Mesendoderm (in vitro differentiated cells): ENCODE results near the gene KCNQ1. TPM values are rescaled to one million over a fixed set of nuclear protein-coding genes. Genes with fewer than 3 reads are reported as not detected.
A peak's percentile ranks its signal among the peaks of the same experiment; 100 is the strongest.

ENCODE experiments used
- DNase-seq: peaks from one replicate; pipeline ENCODE4 v3.0.0; 2013
- H2AK5ac ChIP-seq: 2 replicates; pipeline ENCODE4 v1.6.1; 2013; ENCODE audit warnings: low read length, inconsistent platforms
- H2BK120ac ChIP-seq: 2 replicates; pipeline ENCODE4 v1.6.1; 2013; ENCODE audit warnings: low read depth, mild to moderate bottlenecking, low read length, moderate library complexity, mixed read lengths
- H2BK15ac ChIP-seq: replicated peaks from 2 replicates; pipeline ENCODE4 v1.6.1; 2013; ENCODE audit warnings: low read depth, mild to moderate bottlenecking, moderate library complexity
- H2BK5ac ChIP-seq: 2 replicates; pipeline ENCODE4 v1.6.1; 2013; ENCODE audit warnings: low read length, inconsistent platforms
- H3K18ac ChIP-seq: 2 replicates; pipeline ENCODE4 v1.6.1; 2013; ENCODE audit warnings: mild to moderate bottlenecking, low read length, mixed read lengths
- H3K23ac ChIP-seq: one replicate; pipeline ENCODE4 v1.6.1; 2013; ENCODE audit warnings: low read length
- H3K27ac ChIP-seq: 2 replicates; pipeline ENCODE4 v1.5.1; 2013; ENCODE audit warnings: low read depth, mild to moderate bottlenecking, inconsistent platforms, low read length, moderate library complexity
- H3K27me3 ChIP-seq: 2 replicates; pipeline ENCODE4 v1.6.1; 2013; ENCODE audit warnings: low read length, control low read depth, mild to moderate bottlenecking, inconsistent platforms; ENCODE audit not compliant: insufficient read depth, poor library complexity
- H3K36me3 ChIP-seq: 2 replicates; pipeline ENCODE4 v1.6.1; 2013; ENCODE audit warnings: low read length, inconsistent platforms; ENCODE audit not compliant: control insufficient read depth, insufficient read depth
- H3K4ac ChIP-seq: one replicate; pipeline ENCODE4 v1.6.1; 2013; ENCODE audit warnings: low read depth, mild to moderate bottlenecking, low read length, moderate library complexity
- H3K4me1 ChIP-seq: 2 replicates; pipeline ENCODE4 v1.6.1; 2013; ENCODE audit warnings: low read depth, low read length, inconsistent platforms; ENCODE audit not compliant: control insufficient read depth
- H3K4me2 ChIP-seq: 2 replicates; pipeline ENCODE4 v1.6.1; 2013; ENCODE audit warnings: low read length
- H3K4me3 ChIP-seq: 2 replicates; pipeline ENCODE4 v1.5.1; 2013; ENCODE audit warnings: mild to moderate bottlenecking, low read length
- H3K56ac ChIP-seq: one replicate; pipeline ENCODE4 v1.6.1; 2013; ENCODE audit warnings: low read length
- H3K79me1 ChIP-seq: 2 replicates; pipeline ENCODE4 v1.6.1; 2013; ENCODE audit warnings: low read length, inconsistent platforms
- H3K79me2 ChIP-seq: 2 replicates; pipeline ENCODE4 v1.6.1; 2013; ENCODE audit warnings: mild to moderate bottlenecking, low read length; ENCODE audit not compliant: control insufficient read depth, insufficient read depth
- H3K9ac ChIP-seq: 2 replicates; pipeline ENCODE4 v1.6.1; 2013; ENCODE audit warnings: low read length, inconsistent platforms
- H4K5ac ChIP-seq: one replicate; pipeline ENCODE4 v1.6.1; 2013; ENCODE audit warnings: low read length
- H4K8ac ChIP-seq: one replicate; pipeline ENCODE4 v1.6.1; 2013; ENCODE audit warnings: low read depth, mild to moderate bottlenecking, control low read depth, low read length, moderate library complexity
- WGBS: extraction: QIAGEN DNeasy Blood & Tissue Kit; methylation state at CpG from one replicate; pipeline ENCODE4 v1.1.7; 2013; ENCODE audit warnings: low lambda C conversion rate, missing lambda C conversion rate; ENCODE audit not compliant: insufficient coverage; ENCODE audit errors: extremely low coverage; 5-methylcytosine and 5-hydroxymethylcytosine counted together
- polyA plus RNA-seq, 2 experiments: library from polyadenylated mRNA; stranded (reverse); fragments of 200-250 nt; gene quantifications; one replicate each; pipeline ENCODE4 v1.2.3, GENCODE V29; 2013

The KCNQ1 gene
- polyA plus RNA-seq (2013, experiment 1 of 2): 0.28 TPM
- polyA plus RNA-seq (2013, experiment 2 of 2): 0.46 TPM

DNA sequence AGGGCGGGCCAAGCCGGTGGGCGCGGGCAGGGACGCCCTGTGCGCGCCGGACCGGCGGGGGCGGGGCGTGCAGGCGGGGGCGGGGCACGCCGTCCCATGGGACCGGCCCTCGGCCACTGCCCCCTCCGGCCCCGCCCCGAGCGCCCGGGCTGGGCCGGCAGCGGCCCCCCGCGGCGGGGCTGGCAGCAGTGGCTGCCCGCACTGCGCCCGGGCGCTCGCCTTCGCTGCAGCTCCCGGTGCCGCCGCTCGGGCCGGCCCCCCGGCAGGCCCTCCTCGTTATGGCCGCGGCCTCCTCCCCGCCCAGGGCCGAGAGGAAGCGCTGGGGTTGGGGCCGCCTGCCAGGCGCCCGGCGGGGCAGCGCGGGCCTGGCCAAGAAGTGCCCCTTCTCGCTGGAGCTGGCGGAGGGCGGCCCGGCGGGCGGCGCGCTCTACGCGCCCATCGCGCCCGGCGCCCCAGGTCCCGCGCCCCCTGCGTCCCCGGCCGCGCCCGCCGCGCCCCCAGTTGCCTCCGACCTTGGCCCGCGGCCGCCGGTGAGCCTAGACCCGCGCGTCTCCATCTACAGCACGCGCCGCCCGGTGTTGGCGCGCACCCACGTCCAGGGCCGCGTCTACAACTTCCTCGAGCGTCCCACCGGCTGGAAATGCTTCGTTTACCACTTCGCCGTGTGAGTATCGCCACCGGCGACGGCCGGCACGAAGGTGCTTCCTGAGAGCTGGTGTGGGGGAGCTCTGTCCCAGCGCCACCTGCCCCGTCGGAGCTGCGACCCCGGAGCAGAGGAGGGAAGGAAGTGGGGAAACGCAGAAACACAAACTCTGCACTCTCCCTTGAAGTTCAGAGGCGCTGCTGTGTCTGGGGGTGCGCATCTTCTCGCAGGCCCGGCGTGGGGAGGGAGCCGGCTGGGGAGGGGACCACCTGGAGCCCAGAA is at the start of gene KCNQ1:
TSS of gene KCNQ1 (plus strand) at position 188 of the 925 bp plus-strand sequence. CDS start at position 279, 91 bp downstream.
- no peak within 1 kb of the TSS for H2BK5ac ChIP-seq
- no peak within 1 kb of the TSS for H3K18ac ChIP-seq
- no CpG with 5 or more reads among the region's 116 CpGs for WGBS
- H3K79me1 ChIP-seq: no peaks in the 10 kb centered on the region
- H3K9ac ChIP-seq: no peak within 1 kb of the TSS
- H3K56ac ChIP-seq: no peak within 1 kb of the TSS
- no peak within 1 kb of the TSS for H4K5ac ChIP-seq
- peak within 1 kb of the TSS; percentile 38 for H3K4me2 ChIP-seq
- H2BK120ac ChIP-seq: no peak within 1 kb of the TSS
- H3K4ac ChIP-seq: no peak within 1 kb of the TSS
- no peak within 1 kb of the TSS for H3K27ac ChIP-seq
- H3K4me1 ChIP-seq: no peaks in the 10 kb centered on the region
- no peak within 1 kb of the TSS for H3K4me3 ChIP-seq
- peak within 1 kb of the TSS; percentile 66 for H3K23ac ChIP-seq
- no peaks in the 10 kb centered on the region for H3K36me3 ChIP-seq
- no peak within 1 kb of the TSS for H4K8ac ChIP-seq
- no peaks in the 10 kb centered on the region for H3K79me2 ChIP-seq
- no peak within 1 kb of the TSS for H2BK15ac ChIP-seq
- DNase-seq: no peak
- peaks cover 17% of the 10 kb centered on the region for H3K27me3 ChIP-seq
- no peak within 1 kb of the TSS for H2AK5ac ChIP-seq

- H2BK15ac ChIP-seq: no peak overlapping the region
- peaks cover 3% of the 10 kb centered on the region for H3K36me3 ChIP-seq
- no peak overlapping the region for H2AK5ac ChIP-seq
- H3K56ac ChIP-seq: no peak overlapping the region
- H4K5ac ChIP-seq: no peak overlapping the region
- DNase-seq: no peak
- no peaks in the 10 kb centered on the region for H3K27me3 ChIP-seq
- H3K79me1 ChIP-seq: peaks cover 5% of the 10 kb centered on the region
- no peak overlapping the region for H3K4me3 ChIP-seq
- H3K4ac ChIP-seq: no peak overlapping the region
- H3K79me2 ChIP-seq: peaks cover 12% of the 10 kb centered on the region
- no peak overlapping the region for H4K8ac ChIP-seq
- H2BK5ac ChIP-seq: no peak overlapping the region
- H2BK120ac ChIP-seq: no peak overlapping the region
- H3K9ac ChIP-seq: no peak overlapping the region
- WGBS: no CpG with 5 or more reads among the region's 26 CpGs
- H3K27ac ChIP-seq: no peak overlapping the region
- H3K18ac ChIP-seq: no peak overlapping the region
- H3K4me1 ChIP-seq: peaks cover 3% of the 10 kb centered on the region
- no peak overlapping the region for H3K4me2 ChIP-seq
- H3K23ac ChIP-seq: no peak overlapping the region
Measured at GRCh38 chr11:2395211-2395730, 49.5 kb upstream of the KCNQ1 start.

- Histone ChIP-seq H3K27ac (no peak overlapping the region), H2BK15ac (no peak overlapping the region), H3K79me2 (peaks cover 8% of the 10 kb centered on the region), H3K27me3 (no peaks in the 10 kb centered on the region), H3K9ac (no peak overlapping the region), H4K8ac (no peak overlapping the region), H3K4me1 (peaks cover 3% of the 10 kb centered on the region), H3K79me1 (peaks cover 2% of the 10 kb centered on the region), H4K5ac (no peak overlapping the region), H2AK5ac (no peak overlapping the region), H3K18ac (no peak overlapping the region), H3K4me2 (no peak overlapping the region), H2BK120ac (no peak overlapping the region), H3K23ac (no peak overlapping the region), H2BK5ac (no peak overlapping the region), H3K4me3 (no peak overlapping the region), H3K4ac (no peak overlapping the region), H3K36me3 (peaks cover 3% of the 10 kb centered on the region), H3K56ac (no peak overlapping the region)
- no peak for DNase-seq
- no CpG with 5 or more reads among the region's 17 CpGs for WGBS
Measured at GRCh38 chr11:2395856-2396255, 49.0 kb upstream of the KCNQ1 start.

GRCh38 chr11:2396471-2396870 is 48.3 kb upstream of the KCNQ1 start:
- Histone ChIP-seq H3K4me3 (no peak overlapping the region), H3K23ac (no peak overlapping the region)

GRCh38 chr11:2397005-2397404 is 47.8 kb upstream of the KCNQ1 start:
- Histone ChIP-seq H3K4ac (no peak overlapping the region), H3K4me2 (no peak overlapping the region), H3K27me3 (no peaks in the 10 kb centered on the region), H2BK15ac (no peak overlapping the region), H3K9ac (no peak overlapping the region), H3K56ac (no peak overlapping the region), H3K4me3 (no peak overlapping the region), H3K79me2 (peaks cover 10% of the 10 kb centered on the region), H4K5ac (no peak overlapping the region), H2BK5ac (no peak overlapping the region), H2AK5ac (no peak overlapping the region), H3K36me3 (peaks cover 3% of the 10 kb centered on the region), H3K79me1 (peaks cover 8% of the 10 kb centered on the region), H3K23ac (no peak overlapping the region), H3K18ac (no peak overlapping the region), H3K27ac (no peak overlapping the region), H3K4me1 (peaks cover 5% of the 10 kb centered on the region), H4K8ac (no peak overlapping the region), H2BK120ac (no peak overlapping the region)
- WGBS: no CpG with 5 or more reads among the region's 12 CpGs
- DNase-seq: no peak

More at GRCh38 chr11:2396471-2396870, 48.3 kb upstream of the KCNQ1 start:
- Histone ChIP-seq H3K36me3 (peaks cover 3% of the 10 kb centered on the region), H4K8ac (no peak overlapping the region), H3K4me2 (no peak overlapping the region), H2BK5ac (no peak overlapping the region), H3K27ac (no peak overlapping the region), H3K27me3 (no peaks in the 10 kb centered on the region), H3K4ac (no peak overlapping the region), H3K9ac (no peak overlapping the region), H4K5ac (no peak overlapping the region), H3K18ac (no peak overlapping the region), H2AK5ac (no peak overlapping the region), H3K56ac (no peak overlapping the region), H3K4me1 (peaks cover 4% of the 10 kb centered on the region), H3K79me2 (peaks cover 8% of the 10 kb centered on the region), H2BK120ac (no peak overlapping the region), H2BK15ac (no peak overlapping the region), H3K79me1 (peaks cover 7% of the 10 kb centered on the region)
- WGBS: no CpG with 5 or more reads among the region's 26 CpGs
- no peak for DNase-seq
